Measurements from ENCODE around the gene SLC22A8.

- TF ChIP-seq CTCF (IDR thresholded peaks at IDR 0.05) (no peak), POLR2A (IDR thresholded peaks at IDR 0.05) (no peak), POLR2AphosphoS5 (IDR thresholded peaks at IDR 0.05) (no peak), EP300 (IDR thresholded peaks at IDR 0.05) (no peak)
Observed at GRCh38 chr11:62994775-62995174, 20.9 kb downstream of the SLC22A8 start.

Measured in gastroesophageal sphincter (tissue), 3 donors.